Measurements from ENCODE around the gene LAMP2. TPM values are rescaled to one million over a fixed set of nuclear protein-coding genes. Genes with fewer than 3 reads are reported as not detected.
A peak's percentile ranks its signal among the peaks of the same experiment; 100 is the strongest.
"Not testable (repeated sequence)": the region's sequence is repeated elsewhere in the genome, so short reads cannot be mapped to it uniquely, and the experiment has no call there.

LAMP2 gene
- total RNA-seq, 2 experiments from 2014 or later: 41.2 to 44.7 TPM

DNA sequence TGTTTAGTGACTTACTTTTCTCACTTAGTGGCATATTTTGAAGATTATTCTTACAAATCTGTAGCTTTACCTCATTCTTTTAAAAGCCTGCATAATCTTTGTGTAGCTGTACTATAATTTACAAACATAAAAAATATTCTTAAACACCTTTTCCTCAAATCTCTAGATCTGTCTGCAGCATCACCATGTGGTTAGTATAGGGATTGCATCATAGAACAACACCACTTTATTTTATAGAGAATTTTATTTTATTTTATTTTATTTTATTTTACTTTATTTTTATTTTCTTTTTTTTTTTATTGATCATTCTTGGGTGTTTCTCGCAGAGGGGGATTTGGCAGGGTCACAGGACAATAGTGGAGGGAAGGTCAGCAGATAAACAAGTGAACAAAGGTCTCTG lies 6.4 kb upstream of the LAMP2 start:
- CTCF ChIA-PET: interaction anchor here (0.6 to 1.5 kb wide), 5 partner anchors 10 to 157 kb away, joined by 3 to 4 read pairs (median 3); no protein-coding TSS in a partner anchor
- not testable (repeated sequence) for H3K27me3 Mint-ChIP-seq; H3K27ac Mint-ChIP-seq; ATAC-seq; H3K4me3 Mint-ChIP-seq; DNase-seq; H3K9me3 Mint-ChIP-seq (ENCODE audit: low read depth); H3K4me1 Mint-ChIP-seq; H3K36me3 Mint-ChIP-seq

DNA sequence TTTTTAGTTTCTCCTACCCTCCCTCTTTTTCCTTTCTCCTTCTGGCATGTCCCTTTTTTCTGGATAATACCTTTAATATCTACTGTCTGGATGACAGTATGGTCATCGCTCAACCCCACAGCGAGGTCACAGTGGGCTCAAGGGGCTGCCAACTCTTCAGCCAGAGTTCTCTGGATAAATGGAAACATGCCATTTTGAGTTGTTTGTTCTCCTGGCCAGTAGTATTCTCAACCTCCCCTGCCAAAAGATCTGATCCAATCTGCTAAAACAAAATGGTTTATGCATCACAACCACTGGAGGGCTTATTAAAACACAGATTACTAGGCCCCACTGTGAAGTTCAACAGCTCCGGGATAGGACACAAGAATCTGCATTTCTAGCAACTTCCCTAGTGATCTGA lies 5.0 kb upstream of the LAMP2 start:
- Mint-ChIP-seq H3K9me3 (ENCODE audit: low read depth) (no peaks in the 10 kb centered on the region), H3K36me3 (no peaks in the 10 kb centered on the region), H3K27me3 (no peaks in the 10 kb centered on the region), H3K4me3 (no peak overlapping the region), H3K4me1 (peaks cover 6% of the 10 kb centered on the region), H3K27ac (no peak overlapping the region)
- ATAC-seq (no peak), DNase-seq (no peak)
- CTCF ChIA-PET: interaction anchor here (1.3 kb wide), 1 partner anchor 11 kb away, joined by 3 read pairs; no protein-coding TSS in a partner anchor

DNA sequence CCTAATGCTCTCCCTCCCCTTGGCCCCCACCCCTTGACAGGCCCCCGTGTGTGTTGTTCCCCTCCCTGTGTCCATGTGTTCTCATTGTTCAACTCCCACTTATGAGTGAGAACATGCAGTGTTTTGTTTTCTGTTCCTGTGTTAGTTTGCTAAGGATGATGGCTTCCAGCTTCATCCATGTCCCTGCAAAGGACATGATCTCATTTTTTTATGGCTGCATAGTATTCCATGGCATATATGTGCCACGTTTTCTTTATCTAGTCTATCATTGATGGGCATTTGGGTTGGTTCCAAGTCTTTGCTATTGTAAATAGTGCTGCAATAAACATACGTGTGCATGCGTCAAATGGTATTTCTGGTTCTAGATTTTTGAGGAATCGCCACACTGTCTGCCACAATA lies 561 bp upstream of the LAMP2 start:
- H3K36me3 Mint-ChIP-seq; H3K27me3 Mint-ChIP-seq; DNase-seq; H3K9me3 Mint-ChIP-seq (ENCODE audit: low read depth): not testable (repeated sequence)
- H3K4me1 Mint-ChIP-seq: peaks cover 20% of the 10 kb centered on the region
- CTCF ChIA-PET: interaction anchor here (1.3 kb wide), 1 partner anchor 10 kb away, joined by 3 read pairs; no protein-coding TSS in a partner anchor
- peak overlapping the region; percentile 73 for H3K27ac Mint-ChIP-seq
- peak overlapping the region; percentile 65 for H3K4me3 Mint-ChIP-seq
- ATAC-seq: peak; percentile 5

- no peaks in the 10 kb centered on the region for H3K27me3 Mint-ChIP-seq
- no peak for DNase-seq
- CTCF ChIA-PET: interaction anchor here (1.3 to 1.7 kb wide), 2 partner anchors 9 to 11 kb away, joined by 3 to 4 read pairs; no protein-coding TSS in a partner anchor
- peaks cover 7% of the 10 kb centered on the region for H3K36me3 Mint-ChIP-seq
- no peak for ATAC-seq
- H3K9me3 Mint-ChIP-seq (ENCODE audit: low read depth): no peaks in the 10 kb centered on the region
- H3K4me3 Mint-ChIP-seq: peak overlapping the region; percentile 99
- peaks cover 20% of the 10 kb centered on the region for H3K4me1 Mint-ChIP-seq
- H3K27ac Mint-ChIP-seq: peak overlapping the region; percentile 88
Observed at GRCh38 chrX:120468479-120468824, 644 bp downstream of the LAMP2 start.

DNA sequence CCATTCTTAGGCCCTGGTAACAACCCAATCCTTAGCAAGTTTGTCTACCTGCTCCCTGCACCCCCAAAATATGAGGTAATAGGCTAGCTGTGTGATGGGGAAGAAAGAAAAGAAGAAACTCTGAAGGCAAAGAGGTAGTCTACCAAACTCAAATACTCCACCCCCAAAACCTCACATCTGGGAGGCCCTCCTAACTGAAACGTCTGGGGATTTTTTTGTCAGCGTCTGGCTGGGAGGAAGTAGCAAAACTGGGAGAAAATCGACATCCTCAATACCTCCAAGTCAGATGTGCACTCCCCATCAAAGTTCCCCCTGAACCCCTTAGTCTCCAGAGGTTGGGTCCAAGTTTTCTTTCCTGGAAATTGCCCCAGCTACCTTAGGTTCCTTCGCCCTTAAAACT lies 1.0 kb downstream of the LAMP2 start:
- CTCF ChIA-PET: interaction anchor here (1.7 kb wide), 1 partner anchor 11 kb away, joined by 4 read pairs; no protein-coding TSS in a partner anchor
- peak overlapping the region; percentile 88 for H3K27ac Mint-ChIP-seq
- peaks cover 20% of the 10 kb centered on the region for H3K4me1 Mint-ChIP-seq
- DNase-seq: no peak
- H3K36me3 Mint-ChIP-seq: peaks cover 7% of the 10 kb centered on the region
- peak overlapping the region; percentile 99 for H3K4me3 Mint-ChIP-seq
- no peaks in the 10 kb centered on the region for H3K9me3 Mint-ChIP-seq (ENCODE audit: low read depth)
- ATAC-seq: no peak
- H3K27me3 Mint-ChIP-seq: no peaks in the 10 kb centered on the region

GRCh38 chrX:120464411-120464810 lies 4.7 kb downstream of the LAMP2 start:
- Mint-ChIP-seq H3K27ac (no peak overlapping the region), H3K27me3 (no peaks in the 10 kb centered on the region), H3K4me1 (peaks cover 18% of the 10 kb centered on the region), H3K9me3 (ENCODE audit: low read depth) (no peaks in the 10 kb centered on the region), H3K4me3 (no peak overlapping the region), H3K36me3 (peaks cover 12% of the 10 kb centered on the region)
- DNase-seq (no peak), ATAC-seq (no peak)
- CTCF ChIA-PET: interaction anchor here (1.5 kb wide), 1 partner anchor 214 kb away, joined by 3 read pairs; the partner anchor contains the start of gene ZBTB33

GRCh38 chrX:120463241-120463640 lies 5.9 kb downstream of the LAMP2 start:
- Mint-ChIP-seq H3K4me3 (no peak overlapping the region), H3K27ac (no peak overlapping the region), H3K27me3 (no peaks in the 10 kb centered on the region), H3K36me3 (peaks cover 8% of the 10 kb centered on the region), H3K9me3 (ENCODE audit: low read depth) (no peaks in the 10 kb centered on the region), H3K4me1 (peaks cover 26% of the 10 kb centered on the region)
- CTCF ChIA-PET: interaction anchor here (1.0 kb wide), 1 partner anchor 12 kb away, joined by 3 read pairs; no protein-coding TSS in a partner anchor
- ATAC-seq: no peak
- no peak for DNase-seq

DNA sequence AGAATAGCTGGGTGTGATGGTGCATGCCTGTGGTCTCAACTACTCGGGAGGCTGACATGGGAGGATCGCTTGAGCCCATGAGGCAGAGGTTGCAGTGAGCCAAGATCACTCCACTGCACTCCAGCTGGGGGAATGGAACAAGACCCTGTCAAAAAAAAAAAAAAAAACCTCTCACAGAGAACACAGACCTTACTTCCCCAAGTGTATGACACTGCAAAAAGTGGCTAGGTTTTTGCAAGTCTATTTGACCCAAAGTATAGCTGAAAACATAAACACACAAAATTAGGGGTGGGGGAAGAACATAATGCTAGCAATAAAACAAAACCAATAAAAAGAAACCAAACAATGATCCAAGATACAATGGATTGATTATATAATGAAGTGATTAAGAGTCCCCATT lies 6.7 kb downstream of the LAMP2 start:
- Mint-ChIP-seq H3K27ac (no peak overlapping the region), H3K36me3 (peaks cover 8% of the 10 kb centered on the region), H3K4me1 (peaks cover 29% of the 10 kb centered on the region), H3K9me3 (ENCODE audit: low read depth) (no peaks in the 10 kb centered on the region), H3K4me3 (no peak overlapping the region), H3K27me3 (no peaks in the 10 kb centered on the region)
- DNase-seq: no peak
- CTCF ChIA-PET: interaction anchor here (0.6 to 1.1 kb wide), 3 partner anchors 10 to 17 kb away, joined by 3 to 4 read pairs (median 3); no protein-coding TSS in a partner anchor
- ATAC-seq: no peak

DNA sequence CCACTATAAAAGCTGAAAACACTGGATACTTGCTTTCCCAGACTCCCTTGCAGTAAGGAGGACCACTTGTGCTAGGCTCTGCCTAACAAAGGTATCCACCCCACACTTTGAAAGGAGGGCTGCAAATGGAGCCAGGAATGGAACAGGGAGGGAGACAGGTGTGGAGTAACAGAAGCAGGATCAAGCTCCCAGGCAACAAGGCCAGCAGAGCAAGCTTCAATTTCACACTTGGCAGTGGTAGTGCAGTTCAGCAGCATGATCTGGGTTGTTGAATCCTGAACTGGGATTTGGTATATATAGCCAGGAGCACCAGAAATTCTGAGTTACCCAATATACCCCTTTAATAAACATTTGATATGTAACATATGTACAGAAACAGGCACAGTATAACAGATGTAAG lies 9.8 kb downstream of the LAMP2 start:
- no peaks in the 10 kb centered on the region for H3K27me3 Mint-ChIP-seq
- no peaks in the 10 kb centered on the region for H3K9me3 Mint-ChIP-seq (ENCODE audit: low read depth)
- H3K36me3 Mint-ChIP-seq: peaks cover 7% of the 10 kb centered on the region
- H3K4me1 Mint-ChIP-seq: peaks cover 35% of the 10 kb centered on the region
- DNase-seq: no peak
- H3K4me3 Mint-ChIP-seq: no peak overlapping the region
- CTCF ChIA-PET: interaction anchor here (0.8 to 1.0 kb wide), 2 partner anchors 10 kb away, joined by 3 read pairs; partner anchors contain the start of gene LAMP2
- H3K27ac Mint-ChIP-seq: no peak overlapping the region
- no peak for ATAC-seq

DNA sequence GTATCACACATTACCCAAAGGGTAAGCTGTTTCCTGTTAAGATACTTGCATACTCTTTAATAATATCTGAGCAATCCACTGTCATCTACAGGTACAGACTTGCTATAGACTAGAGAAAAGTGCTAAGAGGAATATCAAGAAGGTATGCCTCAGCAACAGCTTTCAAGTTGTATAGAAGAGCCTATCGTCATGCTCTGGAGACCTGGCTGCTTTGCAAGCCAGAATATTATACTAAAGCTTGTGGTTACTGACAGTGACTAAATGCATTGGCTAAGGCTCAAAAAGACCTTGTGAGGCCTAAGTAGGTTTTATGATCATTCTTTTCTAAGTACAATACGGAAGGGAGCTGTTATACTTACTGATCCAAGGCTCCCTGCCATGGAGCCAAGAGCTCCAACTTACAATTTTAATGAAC lies 11.3 kb downstream of the LAMP2 start:
- Mint-ChIP-seq H3K36me3 (peaks cover 13% of the 10 kb centered on the region), H3K27ac (peak overlapping the region; percentile 19), H3K27me3 (no peaks in the 10 kb centered on the region), H3K4me1 (peaks cover 41% of the 10 kb centered on the region), H3K4me3 (no peak overlapping the region), H3K9me3 (ENCODE audit: low read depth) (no peaks in the 10 kb centered on the region)
- CTCF ChIA-PET: interaction anchor here (0.8 to 2.3 kb wide), 3 partner anchors 10 to 244 kb away, joined by 3 to 5 read pairs (median 4); no protein-coding TSS in a partner anchor
- DNase-seq: no peak
- peak; percentile 57 for ATAC-seq

- Mint-ChIP-seq H3K9me3 (ENCODE audit: low read depth) (no peaks in the 10 kb centered on the region), H3K27ac (peak overlapping the region; percentile 72), H3K36me3 (peaks cover 16% of the 10 kb centered on the region), H3K4me3 (peak overlapping the region; percentile 16), H3K27me3 (no peaks in the 10 kb centered on the region), H3K4me1 (peaks cover 44% of the 10 kb centered on the region)
- ATAC-seq (peak; percentile 49), DNase-seq (no peak)
- CTCF ChIA-PET: interaction anchor here (1.1 to 2.3 kb wide), 3 partner anchors 11 to 243 kb away, joined by 4 to 5 read pairs (median 5); no protein-coding TSS in a partner anchor
Observed at GRCh38 chrX:120456973-120457372, 12.1 kb downstream of the LAMP2 start.

DNA sequence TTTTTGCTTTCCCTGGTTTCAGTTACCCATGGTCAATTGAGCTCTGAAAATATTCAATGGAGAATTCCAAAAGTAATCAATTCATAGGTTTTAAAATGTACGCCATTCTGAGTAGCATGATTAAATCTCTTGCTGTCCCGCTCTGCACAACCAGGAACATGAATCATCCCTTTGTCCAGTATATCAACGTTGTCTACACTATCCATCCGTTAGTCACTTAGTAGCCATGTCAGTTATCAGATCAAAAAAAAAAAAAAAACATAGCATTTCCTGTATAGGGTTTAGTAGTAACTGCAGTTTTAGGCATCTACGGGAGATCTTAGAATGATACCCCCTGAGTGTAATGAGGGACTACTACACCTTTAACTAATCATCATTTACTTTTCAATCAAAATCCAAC lies 15.1 kb downstream of the LAMP2 start:
- CTCF ChIA-PET: no interaction called here
- H3K9me3 Mint-ChIP-seq (ENCODE audit: low read depth): no peaks in the 10 kb centered on the region
- no peak overlapping the region for H3K4me3 Mint-ChIP-seq
- H3K27ac Mint-ChIP-seq: no peak overlapping the region
- peaks cover 37% of the 10 kb centered on the region for H3K4me1 Mint-ChIP-seq
- no peaks in the 10 kb centered on the region for H3K27me3 Mint-ChIP-seq
- ATAC-seq (no peak), DNase-seq (no peak)
- H3K36me3 Mint-ChIP-seq: peaks cover 12% of the 10 kb centered on the region

DNA sequence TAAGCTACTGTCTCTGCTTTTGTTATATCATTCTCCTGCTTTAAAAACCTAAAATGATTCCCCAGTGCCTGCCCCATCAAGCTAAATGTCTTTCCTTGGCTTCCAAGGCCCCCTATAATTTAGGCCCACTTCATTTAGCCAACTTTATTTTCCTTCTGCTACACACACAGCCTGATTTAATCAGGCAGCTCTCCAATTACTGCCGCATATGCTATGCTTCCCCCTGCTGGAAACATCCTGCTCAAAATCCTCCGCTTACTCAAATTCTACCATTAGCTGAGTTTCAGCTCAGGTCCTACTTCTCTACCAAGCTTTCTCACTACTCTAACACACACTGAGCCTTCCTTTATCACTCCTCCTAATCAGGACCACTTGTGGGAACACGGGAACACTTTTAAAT lies 17.0 kb downstream of the LAMP2 start:
- Mint-ChIP-seq H3K4me3 (no peak overlapping the region), H3K4me1 (peaks cover 18% of the 10 kb centered on the region), H3K27me3 (no peaks in the 10 kb centered on the region), H3K27ac (peak overlapping the region; percentile 48), H3K9me3 (ENCODE audit: low read depth) (no peaks in the 10 kb centered on the region), H3K36me3 (peaks cover 15% of the 10 kb centered on the region)
- ATAC-seq: no peak
- DNase-seq: no peak
- CTCF ChIA-PET: interaction anchor here (1.0 to 1.5 kb wide), 4 partner anchors 10 to 69 kb away, joined by 3 to 4 read pairs (median 3); no protein-coding TSS in a partner anchor

- DNase-seq: no peak
- peaks cover 11% of the 10 kb centered on the region for H3K4me1 Mint-ChIP-seq
- CTCF ChIA-PET: interaction anchor here (0.9 to 1.4 kb wide), 4 partner anchors 10 to 141 kb away, joined by 3 to 5 read pairs (median 3); no protein-coding TSS in a partner anchor
Observed at GRCh38 chrX:120450163-120450562, 18.9 kb downstream of the LAMP2 start.

More at GRCh38 chrX:120450163-120450562, 18.9 kb downstream of the LAMP2 start:
- no peaks in the 10 kb centered on the region for H3K27me3 Mint-ChIP-seq
- H3K36me3 Mint-ChIP-seq: peaks cover 21% of the 10 kb centered on the region
- H3K27ac Mint-ChIP-seq: no peak overlapping the region
- no peaks in the 10 kb centered on the region for H3K9me3 Mint-ChIP-seq (ENCODE audit: low read depth)
- no peak overlapping the region for H3K4me3 Mint-ChIP-seq
- ATAC-seq: no peak

All from activated CD8-positive, alpha-beta memory T cell treated with anti-CD3 and anti-CD28 coated beads, Interleukin-2, amount 10 ng/mL, durations not matched to agents 7 days and 5 days (primary cell).